Vagina (tissue), 2 donors: ENCODE measurements around the gene SCGN. TPM values are rescaled to one million over a fixed set of nuclear protein-coding genes. Genes with fewer than 3 reads are reported as not detected.

Experiments
- DNase-seq, 2 donors: peaks; one replicate each; pipeline ENCODE4 v3.0.0-alpha.2; 2017; ENCODE audit errors: extremely low spot score in 2 of 2
- H3K27ac ChIP-seq: fragments of 200-600 bp; sonication (generic); one replicate; pipeline ENCODE4 v1.5.1; 2019
- H3K27me3 ChIP-seq: fragments of 200-600 bp; sonication (generic); one replicate; pipeline ENCODE4 v1.5.1; 2019
- H3K36me3 ChIP-seq, 2 donors: fragments of 200-600 bp; sonication (generic); one replicate each; pipeline ENCODE4 v1.5.1; 2017 to 2019
- H3K4me1 ChIP-seq: fragments of 200-600 bp; sonication (generic); one replicate; pipeline ENCODE4 v1.5.1; 2019
- H3K4me3 ChIP-seq, 2 donors: fragments of 200-600 bp; sonication (generic); 1 replicate in 1 of 2; 2 replicates in 1 of 2; pipeline ENCODE4 v1.5.1; 2016 to 2019
- H3K9me3 ChIP-seq: fragments of 200-600 bp; sonication (generic); one replicate; pipeline ENCODE4 v1.5.1; 2019
- CTCF ChIP-seq, 3 experiments: fragments of 450-650 bp in 2 of 3; fragments of 200-600 bp in 1 of 3; sonication (generic) in 1 of 3; IDR thresholded peaks; one replicate each; pipeline ENCODE4 v1.5.1; 2017 to 2019; ENCODE audit warnings: antibody characterized with exemption in 3 of 3, mild to moderate bottlenecking in 2 of 3, moderate library complexity in 2 of 3
- POLR2A ChIP-seq, 2 donors: fragments of 450-650 bp; IDR thresholded peaks; one replicate each; pipeline ENCODE4 v1.6.1; 2017; ENCODE audit warnings: antibody characterized with exemption in 2 of 2, mild to moderate bottlenecking in 2 of 2, moderate library complexity in 2 of 2
- POLR2AphosphoS5 ChIP-seq, 2 donors: sonication (generic); formaldehyde crosslinking; IDR thresholded peaks; one replicate each; pipeline ENCODE4 v1.9.0; 2017; ENCODE audit warnings: antibody characterized with exemption in 2 of 2, mild to moderate bottlenecking in 2 of 2, low read depth in 1 of 2; ENCODE audit not compliant: insufficient read depth in 1 of 2
- intact Hi-C: fragments of 100-400 bp; cut with DNase I; formaldehyde crosslinking; loops from one replicate; pipeline ENCODE4 v1.15.1; 2023
- total RNA-seq: library from RNA; depleted of rRNA; stranded (reverse); fragments of >200 nt; gene quantifications from one replicate; pipeline ENCODE4 v1.2.3, GENCODE V29; 2016

Gene SCGN
- total RNA-seq, 1 donor from 2014 or later, result not detected

GRCh38 chr6:25619217-25619616, 32.8 kb upstream of the SCGN start:
- intact Hi-C loops, result no loop called here
- no peaks in the 10 kb centered on the region for H3K27me3 ChIP-seq
- H3K4me3 ChIP-seq, result no peak overlapping the region
- H3K27ac ChIP-seq, result no peak overlapping the region
- H3K9me3 ChIP-seq, result no peaks in the 10 kb centered on the region
- no peak for TF ChIP-seq CTCF (IDR thresholded peaks at IDR 0.05)
- no peak for TF ChIP-seq POLR2A (IDR thresholded peaks at IDR 0.05)
- TF ChIP-seq POLR2AphosphoS5 (IDR thresholded peaks at IDR 0.05; ENCODE audit: insufficient read depth in 1 of 2, low read depth in 1 of 2), result no peak
- DNase-seq, result no peak
- H3K36me3 ChIP-seq, result no peaks in the 10 kb centered on the region
- no peaks in the 10 kb centered on the region for H3K4me1 ChIP-seq

- TF ChIP-seq CTCF (IDR thresholded peaks at IDR 0.05), result no peak
- Histone ChIP-seq H3K27ac (no peak overlapping the region), H3K4me3 (no peak overlapping the region), H3K9me3 (no peaks in the 10 kb centered on the region), H3K36me3 (no peaks in the 10 kb centered on the region), H3K27me3 (no peaks in the 10 kb centered on the region), H3K4me1 (no peaks in the 10 kb centered on the region)
- DNase-seq, result no peak
- intact Hi-C loops, result no loop called here
These were observed 31.6 kb upstream of the SCGN start for GRCh38 chr6:25620391-25620790.

- intact Hi-C loops, result no loop called here
- Histone ChIP-seq H3K4me3 (no peak overlapping the region), H3K27me3 (no peaks in the 10 kb centered on the region), H3K9me3 (no peaks in the 10 kb centered on the region), H3K36me3 (no peaks in the 10 kb centered on the region), H3K4me1 (no peaks in the 10 kb centered on the region), H3K27ac (no peak overlapping the region)
- no peak for DNase-seq
- TF ChIP-seq POLR2A (IDR thresholded peaks at IDR 0.05) (no peak), POLR2AphosphoS5 (IDR thresholded peaks at IDR 0.05; ENCODE audit: insufficient read depth in 1 of 2, low read depth in 1 of 2) (no peak), CTCF (IDR thresholded peaks at IDR 0.05) (no peak)
These were observed 28.9 kb upstream of the SCGN start for GRCh38 chr6:25623065-25623464.

- Histone ChIP-seq H3K27ac (no peak overlapping the region), H3K27me3 (no peaks in the 10 kb centered on the region), H3K36me3 (no peaks in the 10 kb centered on the region), H3K9me3 (no peaks in the 10 kb centered on the region), H3K4me3 (no peak overlapping the region), H3K4me1 (no peaks in the 10 kb centered on the region)
- intact Hi-C loops, result no loop called here
- no peak for DNase-seq
- TF ChIP-seq POLR2A (IDR thresholded peaks at IDR 0.05), result no peak
- no peak for TF ChIP-seq POLR2AphosphoS5 (IDR thresholded peaks at IDR 0.05; ENCODE audit: insufficient read depth in 1 of 2, low read depth in 1 of 2)
- TF ChIP-seq CTCF (IDR thresholded peaks at IDR 0.05), result no peak
These were observed 28.1 kb upstream of the SCGN start for GRCh38 chr6:25623879-25624278.

- Histone ChIP-seq H3K27ac (no peak overlapping the region), H3K4me1 (no peaks in the 10 kb centered on the region), H3K36me3 (no peaks in the 10 kb centered on the region), H3K27me3 (no peaks in the 10 kb centered on the region), H3K9me3 (no peaks in the 10 kb centered on the region), H3K4me3 (no peak overlapping the region)
- TF ChIP-seq POLR2AphosphoS5 (IDR thresholded peaks at IDR 0.05; ENCODE audit: insufficient read depth in 1 of 2, low read depth in 1 of 2), result no peak
- no peak for TF ChIP-seq POLR2A (IDR thresholded peaks at IDR 0.05)
- TF ChIP-seq CTCF (IDR thresholded peaks at IDR 0.05), result no peak
- intact Hi-C loops, result no loop called here
- DNase-seq, result no peak
These were observed 25.0 kb upstream of the SCGN start for GRCh38 chr6:25627001-25627400.
